GM19397 (cell line): ENCODE measurements around the gene RNF222.
"Not testable (repeated sequence)": the region's sequence is repeated elsewhere in the genome, so short reads cannot be mapped to it uniquely, and the experiment has no call there.

ENCODE experiments used
- ATAC-seq: cut with Tn5 transposase; IDR thresholded peaks from one replicate; pipeline ENCODE4 v1.9.1; 2021; ENCODE audit warnings: mild to moderate bottlenecking, moderate library complexity; ENCODE audit not compliant: unreplicated experiment

The RNF222 gene

GRCh38 chr17:8382052-8382879 lies 15.4 kb downstream of the RNF222 start:
- ATAC-seq, result no peak

GRCh38 chr17:8380049-8380448 lies 17.6 kb downstream of the RNF222 start:
- no peak for ATAC-seq

GRCh38 chr17:8378117-8378516 lies 19.5 kb downstream of the RNF222 start:
- ATAC-seq, result not testable (repeated sequence)

- ATAC-seq, result no peak
These were observed 20.2 kb downstream of the RNF222 start for GRCh38 chr17:8377422-8377821.

- peak; percentile 98 for ATAC-seq
These were observed 21.2 kb downstream of the RNF222 start, which contains the start of gene KRABD2 for GRCh38 chr17:8376271-8377067. KRABD2 (minus strand) TSS chr17:8376704.

GRCh38 chr17:8375738-8376259 lies 21.8 kb downstream of the RNF222 start:
- peak; percentile 11 for ATAC-seq

- not testable (repeated sequence) for ATAC-seq
These were observed 23.8 kb downstream of the RNF222 start for GRCh38 chr17:8373856-8374255.

- ATAC-seq, result no peak
These were observed 25.2 kb downstream of the RNF222 start for GRCh38 chr17:8372422-8372821.

- ATAC-seq, result no peak
These were observed 25.8 kb downstream of the RNF222 start for GRCh38 chr17:8371786-8372185.

- ATAC-seq, result no peak
These were observed 27.7 kb downstream of the RNF222 start for GRCh38 chr17:8369944-8370343.

GRCh38 chr17:8368193-8368592 lies 29.4 kb downstream of the RNF222 start:
- no peak for ATAC-seq

GRCh38 chr17:8366231-8366630 lies 31.4 kb downstream of the RNF222 start:
- ATAC-seq, result no peak

- no peak for ATAC-seq
These were observed 32.5 kb downstream of the RNF222 start for GRCh38 chr17:8365143-8365542.

- no peak for ATAC-seq
These were observed 34.8 kb downstream of the RNF222 start for GRCh38 chr17:8362651-8363332.

GRCh38 chr17:8360751-8361150 lies 36.9 kb downstream of the RNF222 start:
- ATAC-seq, result no peak

- no peak for ATAC-seq
These were observed 37.4 kb downstream of the RNF222 start for GRCh38 chr17:8360260-8360659.

GRCh38 chr17:8359769-8360168 lies 37.9 kb downstream of the RNF222 start:
- ATAC-seq, result no peak

GRCh38 chr17:8357910-8358309 lies 39.7 kb downstream of the RNF222 start:
- no peak for ATAC-seq

GRCh38 chr17:8354236-8354635 lies 43.4 kb downstream of the RNF222 start:
- no peak for ATAC-seq

- ATAC-seq, result no peak
These were observed 43.9 kb downstream of the RNF222 start for GRCh38 chr17:8353736-8354135.

GRCh38 chr17:8350339-8350738 lies 47.3 kb downstream of the RNF222 start:
- no peak for ATAC-seq
